Psoas muscle (tissue), 8 donors: ENCODE results near the gene TRDMT1. TPM values are rescaled to one million over a fixed set of nuclear protein-coding genes. Genes with fewer than 3 reads are reported as not detected.

Source experiments
- ATAC-seq, 4 donors: fragments of 200-7000 bp; cut with Tn5 transposase; one replicate each; pipeline ENCODE4 v1.9.1; 2020; ENCODE audit warnings: moderate library complexity in 3 of 4, mild to moderate bottlenecking in 2 of 4
- DNase-seq, 2 donors: peaks; one replicate each; pipeline ENCODE4 v3.0.0-alpha.2; 2020
- H3K27ac ChIP-seq: fragments of 200-600 bp; one replicate; pipeline ENCODE4 v1.8.0; 2022
- H3K27me3 ChIP-seq, 3 donors: fragments of 200-600 bp in 1 of 3; one replicate each; pipeline versions ENCODE4 v1.6.1 to v1.8.0; 2013 to 2022; ENCODE audit warnings: low read length in 2 of 3, mild to moderate bottlenecking in 2 of 3, moderate library complexity in 1 of 3; ENCODE audit not compliant: insufficient read depth in 3 of 3
- H3K36me3 ChIP-seq, 2 donors: fragments of 200-600 bp in 1 of 2; one replicate each; pipeline versions ENCODE4 v1.6.1 to v1.8.0; 2013 to 2022; ENCODE audit warnings: low read depth in 1 of 2, mild to moderate bottlenecking in 1 of 2, moderate library complexity in 1 of 2; ENCODE audit not compliant: insufficient read depth in 1 of 2
- H3K4me1 ChIP-seq: fragments of 200-600 bp; one replicate; pipeline ENCODE4 v1.8.0; 2022
- H3K4me3 ChIP-seq: fragments of 200-600 bp; one replicate; pipeline ENCODE4 v1.8.0; 2022; ENCODE audit warnings: mild to moderate bottlenecking
- H3K9me3 ChIP-seq: fragments of 200-600 bp; one replicate; pipeline ENCODE4 v1.8.0; 2022
- CTCF ChIP-seq: fragments of 200-600 bp; IDR thresholded peaks from one replicate; pipeline ENCODE4 v1.8.0; 2022; ENCODE audit warnings: antibody characterized with exemption
- WGBS, 3 donors: extraction: QIAGEN DNeasy Blood & Tissue Kit; methylation state at CpG; one replicate each; pipeline versions ENCODE4 v1.1.6 to v1.1.7; 2013; 5-methylcytosine and 5-hydroxymethylcytosine counted together
- intact Hi-C, 2 donors: fragments of 100-400 bp; cut with DNase I; formaldehyde crosslinking; loops; one replicate each; pipeline versions ENCODE4 v1.11.0 to v1.14.2; 2022
- polyA plus RNA-seq, 3 donors: library from polyadenylated mRNA; stranded (reverse); fragments of 200-250 nt; gene quantifications; one replicate each; pipeline ENCODE4 v1.2.3, GENCODE V29; 2013
- total RNA-seq, 4 donors: library from RNA; stranded (reverse); fragmentation: NEBNext Ultra II Directional in 2 of 4; extraction: Animal tissue kit (Norgen Biotek cat#: 25700) in 2 of 4; gene quantifications; one replicate each; pipeline versions ENCODE4 v1.2.1 to v1.2.4, GENCODE V29; 2021 to 2023
- donor health status: healthy with polysubstance abuse.
- donor health status: DM: no; HTN: no; CAD: no; lungs with moderate emphysema.
- donor health status: Bipolar disorder and iron deficiency.
- donor health status: healthy.
- donor health status: DM: yes; HTN: yes; CAD: no.
- donor health status: DM: no; HTN: no; CAD: no.
- donor health status: DM: no; HTN: no; CAD: no.
- donor health status: DM: yes; HTN: yes; CAD: no.

TRDMT1 gene
- total and polyA plus RNA-seq, 7 donors = 0.49 to 2.7 (median 2.3) TPM

- no peaks in the 10 kb centered on the region for H3K4me1 ChIP-seq
- no peak for DNase-seq
- 70 to 97% (median 87%) methylated on average over 1 of the region's 1 CpG for WGBS, 3 donors
- intact Hi-C loops = no loop called here
- no peak overlapping the region for H3K27ac ChIP-seq
- H3K4me3 ChIP-seq = no peak overlapping the region
- no peaks in the 10 kb centered on the region for H3K36me3 ChIP-seq
- no peaks in the 10 kb centered on the region for H3K9me3 ChIP-seq
- no peak for ATAC-seq
- peaks cover 0 to 3% (median 0%) of the 10 kb centered on the region in 3 donors for H3K27me3 ChIP-seq
- no peak for TF ChIP-seq CTCF
These were observed 59.8 kb downstream of the TRDMT1 start for GRCh38 chr10:17141504-17142229.

- Histone ChIP-seq H3K27ac (no peak overlapping the region), H3K4me3 (no peak overlapping the region), H3K9me3 (no peaks in the 10 kb centered on the region), H3K36me3 (no peaks in the 10 kb centered on the region), H3K27me3 (peaks cover 0 to 3% (median 0%) of the 10 kb centered on the region in 3 donors), H3K4me1 (no peaks in the 10 kb centered on the region)
- intact Hi-C loops = no loop called here
- no peak for TF ChIP-seq CTCF
- ATAC-seq (no peak), DNase-seq (no peak)
These were observed 61.1 kb downstream of the TRDMT1 start for GRCh38 chr10:17140386-17140761.

GRCh38 chr10:17138460-17139042, 62.9 kb downstream of the TRDMT1 start:
- WGBS, 3 donors = 29 to 45% (median 43%) methylated on average over 5 of the region's 5 CpGs
- Histone ChIP-seq H3K27ac (no peak overlapping the region), H3K27me3 (peaks cover 0 to 3% (median 0%) of the 10 kb centered on the region in 3 donors), H3K9me3 (no peaks in the 10 kb centered on the region), H3K36me3 (no peaks in the 10 kb centered on the region), H3K4me1 (no peaks in the 10 kb centered on the region), H3K4me3 (no peak overlapping the region)
- intact Hi-C loops = no loop called here
- DNase-seq (no peak), ATAC-seq (no peak)
- TF ChIP-seq CTCF = no peak

GRCh38 chr10:17134737-17135260, 66.7 kb downstream of the TRDMT1 start:
- DNase-seq = no peak
- Histone ChIP-seq H3K4me1 (no peaks in the 10 kb centered on the region), H3K4me3 (no peak overlapping the region), H3K36me3 (no peaks in the 10 kb centered on the region), H3K9me3 (no peaks in the 10 kb centered on the region), H3K27ac (no peak overlapping the region), H3K27me3 (peaks cover 0 to 3% (median 0%) of the 10 kb centered on the region in 3 donors)
- no peak for ATAC-seq
- TF ChIP-seq CTCF = no peak
- intact Hi-C loops = no loop called here
